Neural cell (in vitro differentiated cells): Measurements from ENCODE around the gene UGT1A8.
"Not testable (repeated sequence)": the region's sequence is repeated elsewhere in the genome, so short reads cannot be mapped to it uniquely, and the experiment has no call there.

Experiments used
- CTCF ChIP-seq: fragments of 450-650 bp; IDR thresholded peaks from 2 replicates; pipeline ENCODE4 v1.5.1; 2014; ENCODE audit warnings: antibody characterized with exemption, mild to moderate bottlenecking, moderate library complexity; ENCODE audit not compliant: poor library complexity, severe bottlenecking
- POLR2AphosphoS5 ChIP-seq: IDR thresholded peaks from 2 replicates; pipeline ENCODE4 v1.6.1; 2012

GRCh38 chr2:233750689-233751088 is 133.3 kb downstream of the UGT1A8 start:
- not testable (repeated sequence) for TF ChIP-seq CTCF, POLR2AphosphoS5
